Neural progenitor cell (in vitro differentiated cells): ENCODE data around the gene IRAK1.

ENCODE experiments used
- CTCF ChIP-seq: fragments of 200-600 bp; sonication (generic); IDR thresholded peaks from 2 replicates; pipeline ENCODE4 v1.5.1; 2017; ENCODE audit warnings: antibody characterized with exemption, mild to moderate bottlenecking
- EZH2 ChIP-seq: fragments of 200-600 bp; sonication (generic); IDR thresholded peaks from 2 replicates; pipeline ENCODE4 v1.6.1; 2017; ENCODE audit warnings: antibody characterized with exemption, mild to moderate bottlenecking, moderate library complexity
- EZH2phosphoT487 ChIP-seq: fragments of 200-600 bp; sonication (generic); IDR thresholded peaks from 2 replicates; pipeline ENCODE4 v1.6.1; 2017; ENCODE audit warnings: antibody characterized with exemption

GRCh38 chrX:154029439-154029838, 9.7 kb upstream of the IRAK1 start:
- TF ChIP-seq CTCF (no peak), EZH2phosphoT487 (no peak), EZH2 (no peak)
